K562 (cell line): ENCODE measurements around the gene MCAM. TPM values are rescaled to one million over a fixed set of nuclear protein-coding genes. Genes with fewer than 3 reads are reported as not detected.

Experiments
- ATAC-seq: fragments of 200-7000 bp; cut with Tn5 transposase; 3 replicates; pipeline ENCODE4 v1.9.1; 2020; ENCODE audit warnings: moderate library complexity
- BruUV-seq: library from RNA; stranded (reverse); fragments of 400-500 nt; replicated peaks from 2 replicates; lab custom pipeline; 2021; lab: Mats Ljungman, UMichigan
- CTCF ChIA-PET: fragments of 300-600 bp; formaldehyde crosslinking; extraction: SDS; loops from one replicate; lab custom pipeline; 2021; ENCODE audit warnings: low intra/inter-chr PET ratio; lab: Yijun Ruan, JAX
- POLR2A ChIA-PET: fragments of 300-600, 350-650 bp; sonication (Branson Sonifier 250); formaldehyde crosslinking; extraction: SDS; loops from one replicate; lab custom pipeline; 2021; ENCODE audit warnings: antibody characterized with exemption, inconsistent platforms; lab: Yijun Ruan, JAX
- DNase-seq, 4 experiments: peaks; one replicate each; pipeline versions ENCODE4 v3.0.0 to v3.0.0-alpha.2; 2011 to 2018; ENCODE audit warnings: low spot score in 3 of 4, mixed read lengths in 3 of 4; ENCODE audit errors: extremely low read depth in 1 of 4
- FAIRE-seq: peaks from 2 replicates; lab custom pipeline; 2011; peaks lifted over from hg19 to GRCh38; lab: Jason Lieb, UNC
- H2AFZ ChIP-seq: 2 replicates; pipeline ENCODE4 v1.6.0; 2011; ENCODE audit warnings: low read depth, low read length, control low read depth, inconsistent platforms
- H3K27ac ChIP-seq: fragments of 200-600 bp; 3 replicates; pipeline ENCODE4 v1.8.0; 2011; ENCODE audit warnings: low read depth, mild to moderate bottlenecking, control low read depth, inconsistent platforms, low read length, moderate library complexity, mixed read lengths; ENCODE audit errors: extremely low read depth
- H3K27me3 ChIP-seq, 2 experiments: fragments of 300-600 bp in 1 of 2; 2 replicates in 1 of 2; 3 replicates in 1 of 2; pipeline versions ENCODE4 v1.6.0 to v1.8.0; 2011; ENCODE audit warnings: inconsistent platforms in 2 of 2, low read length in 2 of 2, mild to moderate bottlenecking in 1 of 2, mixed read lengths in 1 of 2, moderate library complexity in 1 of 2; ENCODE audit not compliant: control insufficient read depth in 2 of 2, insufficient read depth in 2 of 2
- H3K36me3 ChIP-seq: fragments of 300-600 bp; 3 replicates; pipeline ENCODE4 v1.8.0; 2011; ENCODE audit warnings: mild to moderate bottlenecking, low read length, inconsistent platforms; ENCODE audit not compliant: control insufficient read depth, insufficient read depth
- H3K4me1 ChIP-seq, 2 experiments: fragments of 200-600 bp in 1 of 2; replicated peaks in 1 of 2; 2 replicates in 1 of 2; 3 replicates in 1 of 2; pipeline versions ENCODE4 v1.5.1 to v1.8.0; 2011; ENCODE audit warnings: inconsistent platforms in 2 of 2, low read length in 2 of 2, mild to moderate bottlenecking in 1 of 2, mixed read lengths in 1 of 2, moderate library complexity in 1 of 2; ENCODE audit not compliant: control insufficient read depth in 2 of 2, insufficient read depth in 2 of 2
- H3K4me2 ChIP-seq: 2 replicates; pipeline ENCODE4 v1.6.1; 2011; ENCODE audit warnings: low read length, control low read depth, inconsistent platforms, mixed read lengths; ENCODE audit not compliant: insufficient read depth
- H3K4me3 ChIP-seq: fragments of 200-600 bp; sonication (generic), shearing (Covaris generic); 2 replicates; pipeline ENCODE4 v1.5.1; 2016; ENCODE audit warnings: control low read depth, inconsistent platforms
- H3K79me2 ChIP-seq: fragments of 200-600 bp; 3 replicates; pipeline ENCODE4 v1.8.0; 2011; ENCODE audit warnings: low read length, inconsistent platforms; ENCODE audit not compliant: control insufficient read depth, insufficient read depth
- H3K9ac ChIP-seq, 2 experiments: 2 replicates each; pipeline versions ENCODE4 v1.6.0 to v1.6.1; 2011; ENCODE audit warnings: low read depth in 2 of 2, low read length in 2 of 2, control low read depth in 1 of 2, inconsistent platforms in 1 of 2, mild to moderate bottlenecking in 1 of 2, mixed read lengths in 1 of 2; ENCODE audit not compliant: insufficient read depth in 1 of 2
- H3K9me1 ChIP-seq: one replicate; pipeline ENCODE4 v1.6.0; 2011; ENCODE audit warnings: inconsistent platforms, mild to moderate bottlenecking, low read length, moderate library complexity; ENCODE audit not compliant: control insufficient read depth, insufficient read depth
- H3K9me3 ChIP-seq: replicated peaks from 2 replicates; pipeline ENCODE4 v1.5.1; 2011; ENCODE audit warnings: low read depth, low read length, inconsistent platforms; ENCODE audit not compliant: control insufficient read depth, insufficient read depth
- H4K20me1 ChIP-seq: replicated peaks from 2 replicates; pipeline ENCODE4 v1.6.1; 2011; ENCODE audit warnings: low read length, inconsistent platforms, mixed read lengths; ENCODE audit not compliant: control insufficient read depth, insufficient read depth
- BCOR ChIP-seq: fragments of 450-650 bp; IDR thresholded peaks from 2 replicates; pipeline ENCODE4 v1.6.1; 2016
- BHLHE40 ChIP-seq: IDR thresholded peaks from 2 replicates; pipeline ENCODE4 v1.6.1; 2011; ENCODE audit warnings: low read length, improper control_type of control experiment
- CBFB ChIP-seq: sonication (generic); formaldehyde crosslinking; IDR thresholded peaks from 2 replicates; pipeline ENCODE4 v1.4.0; 2020; ENCODE audit warnings: mild to moderate bottlenecking, missing genetic modification reagents
- CREB3 ChIP-seq: fragments of 450-650 bp; conservative IDR thresholded peaks from 2 replicates; pipeline ENCODE4 v1.6.1; 2016; ENCODE audit warnings: missing genetic modification characterization, low read depth, mild to moderate bottlenecking, missing compliant biosample characterization, moderate library complexity
- HOMEZ ChIP-seq: fragments of 250-450 bp; sonication (Bioruptor Pico); IDR thresholded peaks from 2 replicates; pipeline ENCODE4 v1.4.0; 2020; ENCODE audit warnings: mild to moderate bottlenecking, moderate library complexity
- ZBTB40 ChIP-seq, 2 experiments: fragments of 450-650 bp in 1 of 2; sonication (generic) in 1 of 2; formaldehyde crosslinking in 1 of 2; IDR thresholded peaks; 2 replicates each; pipeline versions ENCODE4 v1.7.1 to v1.9.0; 2016 to 2022; ENCODE audit warnings: inconsistent platforms in 1 of 2, mild to moderate bottlenecking in 1 of 2, missing genetic modification reagents in 1 of 2
- WGBS: fragments of 100-300 bp; shearing (Covaris generic); methylation state at CpG from one replicate; pipeline ENCODE4 v1.1.6; 2016; ENCODE audit warnings: low coverage, mixed read lengths; ENCODE audit not compliant: insufficient coverage; ENCODE audit errors: missing lambda C conversion rate; 5-methylcytosine and 5-hydroxymethylcytosine counted together
- in situ Hi-C: fragments of 300-500 bp; cut with MboI; formaldehyde crosslinking; loops from 4 replicates; pipeline ENCODE4 v1.15.0; 2018; ENCODE audit warnings: inconsistent platforms, mixed read lengths
- intact Hi-C: fragments of 100-400 bp; cut with micrococcal nuclease; formaldehyde crosslinking; loops from 2 replicates; pipeline ENCODE4 v1.14.2; 2022
- polyA plus RNA-seq, 8 experiments: library from polyadenylated mRNA; depleted of rRNA in 4 of 8; stranded (reverse) in 5 of 8; unstranded in 3 of 8; fragments of >200 nt; fragmentation: Nextera tagmentation in 2 of 8; fragmentation: Illumina TruSeq in 1 of 8; extraction: Ambion mirVana in 2 of 8; extraction: Trizol in 1 of 8; gene quantifications; 2 replicates each; pipeline versions ENCODE4 v1.2.1 to v1.2.3, GENCODE V29; 2011 to 2014; ENCODE audit warnings: inconsistent platforms in 1 of 8, missing spikeins in 1 of 8
- total RNA-seq, 7 experiments: library from RNA; depleted of rRNA in 6 of 7; stranded (reverse); fragments of >200 nt in 6 of 7; fragmentation: Illumina TruSeq in 2 of 7; extraction: Trizol in 2 of 7; gene quantifications; 2 replicates each; pipeline versions ENCODE4 v1.2.1 to v1.2.3, GENCODE V29; 2011 to 2021; ENCODE audit warnings: low replicate concordance in 1 of 7

MCAM gene
- total and polyA plus RNA-seq, 9 of the 15 experiments (the other 6 are each of a cell fraction or from before 2014, with no cell fraction given), result 14.7 to 118 (median 53.6) TPM

GRCh38 chr11:119320240-119320775 is 3.4 kb upstream of the MCAM start (continued):
- TF ChIP-seq CREB3 (tag) (no peak), CBFB (CRISPR knock-in tag) (no peak)

- H3K9me3 ChIP-seq, result no peaks in the 10 kb centered on the region
- peak in 2 of 4 experiments; percentile 79 to 88 for DNase-seq
- no peaks in the 10 kb centered on the region for H3K9me1 ChIP-seq
- BruUV-seq, result no TSS peak
- peaks cover 29% of the 10 kb centered on the region; the same call in 2 of the 3 replicates for H3K79me2 ChIP-seq
- CTCF ChIA-PET, result no interaction called here
- H3K27ac ChIP-seq, result peak overlapping the region; percentile 93
- peaks cover 4% of the 10 kb centered on the region; the same call in 2 of the 3 replicates for H3K36me3 ChIP-seq
- in situ Hi-C loops, result no loop called here
- peak overlapping the region; percentile 48 for H3K4me3 ChIP-seq
- no peaks in the 10 kb centered on the region; a peak in 1 of 5 replicates for H3K27me3 ChIP-seq
- H3K9ac ChIP-seq, result peak overlapping the region; percentile 79 to 91
- ATAC-seq, result peak; percentile 0; the same call in 2 of the 3 replicates
- H3K4me2 ChIP-seq, result peak overlapping the region; percentile 92
- WGBS, result 3% methylated on average over 11 of the region's 11 CpGs
- peak overlapping the region; percentile 65 for H2AFZ ChIP-seq
- POLR2A ChIA-PET, result interaction anchor here (0.6 to 5.1 kb wide), 4 partner anchors 10 to 61 kb away, joined by 4 to 22 read pairs (median 4); partner anchors contain the start of gene USP2
- peak; percentile 74 for FAIRE-seq
- H3K4me1 ChIP-seq, result peaks cover 50 to 78% of the 10 kb centered on the region in 2 experiments
- 0 out of 2 replicates have a peak, but pooled peaks cover 6% of the 10 kb centered on the region for H4K20me1 ChIP-seq
- intact Hi-C loops, result loop anchor here (2.0 to 5.0 kb wide), 3 partner anchors 113 to 407 kb away; partner anchors contain the start of genes BCL9L and CBL
- TF ChIP-seq HOMEZ (CRISPR knock-in tag) (no peak), ZBTB40 (IDR thresholded peaks at IDR 0.05) (peak; percentile 46; the same call in 1 of the 2 replicates), ZBTB40 (CRISPR knock-in tag; IDR thresholded peaks at IDR 0.05) (no peak), BHLHE40 (0 out of 2 replicates have a peak, but pooled peaks have one; percentile 34), BCOR (0 out of 2 replicates have a peak, but pooled peaks have one; percentile 18)
Measured at GRCh38 chr11:119319700-119320239, 2.8 kb upstream of the MCAM start.
